G401 (cell line): ENCODE data around the gene RAB27A. TPM values are rescaled to one million over a fixed set of nuclear protein-coding genes. Genes with fewer than 3 reads are reported as not detected.

Experiments
- DNase-seq: peaks from one replicate; pipeline ENCODE4 v3.0.0-alpha.2; 2015; ENCODE audit warnings: low spot score
- in situ Hi-C: cut with HindIII; loops from 2 replicates; pipeline ENCODE4 v1.10.0; 2016; ENCODE audit warnings: low sequenced_read_pairs, mixed read lengths
- total RNA-seq: library from RNA; depleted of rRNA; stranded (reverse); fragments of >200 nt; shearing (Covaris generic); gene quantifications from 2 replicates; pipeline ENCODE4 v1.2.3, GENCODE V29; 2014; rRNA removed

Gene RAB27A
- total RNA-seq, 1 experiment from 2014 or later, result 7.3 TPM

DNA sequence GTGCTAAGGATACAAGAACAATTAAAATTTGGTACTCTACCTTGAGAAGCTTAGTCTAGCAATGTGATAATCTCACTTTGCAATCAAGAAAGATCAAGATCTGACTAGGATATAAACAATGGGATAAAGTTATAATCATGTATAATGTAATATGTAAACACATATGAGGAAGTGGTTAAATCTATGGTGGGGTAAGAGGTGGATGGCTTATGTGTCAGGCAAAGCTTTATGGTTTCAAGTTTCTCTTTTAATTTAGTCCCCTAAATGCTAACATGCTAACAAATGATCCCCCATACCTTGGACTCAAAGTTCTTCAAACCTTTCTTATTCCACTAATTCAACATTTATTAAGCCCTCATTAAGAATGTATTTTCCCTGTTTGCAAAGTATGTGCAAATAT lies 95.4 kb downstream of the RAB27A start:
- in situ Hi-C loops, result no loop called here
- DNase-seq, result no peak

DNA sequence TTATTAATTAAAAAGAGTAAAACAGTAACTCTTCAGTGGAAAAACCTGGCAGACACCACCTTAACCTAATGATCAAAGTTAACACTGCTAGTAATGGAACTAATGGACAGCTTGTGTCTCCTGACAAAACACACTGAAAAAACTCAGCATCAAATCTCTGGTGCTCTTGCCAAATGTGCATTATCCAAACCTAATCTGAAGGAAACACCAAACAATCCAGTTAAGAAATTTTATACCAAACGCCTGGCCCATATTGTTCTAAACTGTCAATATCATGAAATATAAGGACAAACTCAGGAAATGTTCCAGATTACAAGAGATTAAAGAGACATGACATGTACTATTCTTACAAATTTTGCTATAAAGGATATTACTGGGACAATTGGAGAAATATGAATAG lies 103.3 kb downstream of the RAB27A start:
- in situ Hi-C loops, result no loop called here
- peak; percentile 36 for DNase-seq

DNA sequence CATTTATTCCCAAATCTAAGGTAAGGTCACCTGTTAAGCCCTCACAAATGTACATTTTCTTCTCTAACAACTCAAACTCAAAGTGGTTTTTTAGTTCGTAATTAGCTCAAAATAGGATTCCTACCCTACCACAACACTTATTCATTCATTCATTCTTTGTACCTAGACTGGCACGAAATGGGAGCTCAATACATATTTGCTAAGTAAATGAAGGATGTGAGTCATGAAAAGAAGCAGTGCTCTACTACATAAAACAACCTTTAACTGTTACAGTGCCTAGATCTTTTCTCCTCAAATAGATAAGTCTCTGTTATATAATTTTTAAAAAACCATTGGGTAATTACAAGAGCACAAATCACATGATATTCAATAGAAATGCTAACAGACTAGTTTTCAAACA lies 105.9 kb downstream of the RAB27A start:
- in situ Hi-C loops, result no loop called here
- no peak for DNase-seq

DNA sequence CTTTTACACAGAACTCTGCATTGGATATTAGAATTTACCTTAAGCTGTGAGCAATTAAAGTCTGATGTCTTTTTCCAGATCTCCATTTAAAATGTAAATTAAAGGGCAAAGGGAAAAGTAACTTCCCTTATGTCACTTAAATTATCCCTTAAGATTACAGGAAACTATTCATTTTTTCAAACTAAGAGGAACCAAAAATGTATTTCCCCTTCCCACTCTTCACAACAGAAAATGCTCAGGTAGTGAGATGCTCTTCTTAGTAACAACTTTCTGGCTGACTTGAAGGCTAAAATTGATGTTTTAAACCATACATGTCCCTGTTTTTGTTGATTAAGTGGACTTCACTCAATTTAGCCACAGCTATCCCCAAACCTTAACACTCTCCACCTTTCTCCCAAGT lies 110.5 kb downstream of the RAB27A start:
- DNase-seq, result no peak
- in situ Hi-C loops, result no loop called here

DNA sequence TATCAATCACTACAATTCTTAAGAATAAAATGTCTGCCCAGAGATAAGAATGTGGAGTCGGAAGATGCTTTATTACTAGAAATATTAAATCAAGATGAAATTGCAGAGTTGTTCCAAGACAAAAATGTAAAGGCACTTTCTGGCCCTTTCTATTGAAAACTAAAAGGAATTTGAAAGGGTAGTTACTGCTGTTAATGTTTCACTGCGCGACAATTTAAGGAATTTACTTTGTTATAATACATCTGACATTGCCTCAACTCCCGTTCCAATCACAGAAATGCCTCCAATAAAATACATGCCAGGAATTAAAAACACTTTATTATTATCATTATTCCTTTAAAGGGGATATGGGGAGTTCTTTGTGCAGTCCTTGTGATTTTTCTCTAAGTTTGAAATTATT lies 119.3 kb downstream of the RAB27A start:
- no peak for DNase-seq
- in situ Hi-C loops, result no loop called here

DNA sequence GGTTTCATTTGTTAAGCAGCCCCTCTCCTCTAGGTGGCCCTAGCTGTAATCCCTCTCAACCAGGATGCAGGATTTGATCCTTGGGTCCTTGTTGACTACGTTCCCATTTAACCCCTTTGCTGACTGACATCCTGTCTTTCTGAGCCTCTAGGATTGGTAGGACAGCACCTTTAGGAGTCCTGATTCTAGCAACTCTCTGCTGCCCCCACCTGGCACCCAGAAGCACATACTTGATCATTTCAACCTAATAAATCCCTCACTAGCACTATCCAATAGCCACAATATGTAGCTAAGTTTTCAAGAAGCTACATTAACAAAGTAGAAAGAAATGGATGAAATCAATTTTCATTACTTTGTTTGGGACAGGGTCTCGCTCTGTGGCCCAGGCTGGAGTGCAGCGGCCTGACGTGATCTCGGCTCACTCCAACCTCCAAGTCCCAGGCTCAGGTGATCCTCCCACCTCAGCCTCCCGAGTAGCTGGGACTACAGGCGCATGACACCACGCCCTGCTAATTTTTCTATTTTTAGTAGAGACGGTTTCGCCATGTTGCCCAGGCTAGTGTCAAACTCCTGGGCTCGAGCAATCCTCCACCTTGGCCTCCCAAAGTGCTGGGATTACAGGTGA lies 121.2 kb downstream of the RAB27A start:
- peak; percentile 86 for DNase-seq
- in situ Hi-C loops, result no loop called here

DNA sequence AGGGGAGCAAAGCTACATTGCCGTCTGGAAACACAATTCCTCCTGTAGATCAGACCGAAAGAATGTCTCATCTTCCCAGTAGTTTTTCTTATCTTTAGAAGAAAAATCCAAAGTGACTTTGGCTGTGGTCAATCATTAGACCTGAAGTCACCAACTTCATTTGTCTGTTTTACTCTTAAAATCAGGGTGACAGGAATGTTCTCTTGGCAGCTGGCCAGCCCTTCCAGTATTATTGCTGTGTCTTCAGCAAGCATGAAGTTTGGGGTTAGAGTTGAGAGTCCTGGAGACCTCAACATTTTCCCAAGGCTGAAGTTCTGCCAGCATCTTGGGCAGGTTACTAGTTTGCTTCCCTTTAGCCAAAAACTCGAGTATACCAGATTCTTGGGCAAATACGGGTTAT lies 125.3 kb downstream of the RAB27A start:
- no peak for DNase-seq
- in situ Hi-C loops, result no loop called here

Other genes starting within 250 kb of the RAB27A start
- 136 and 152 TPM in 2 replicates for gene RSL24D1, start 92.9 kb downstream of the RAB27A start, total RNA-seq
- gene PIGBOS1, start 29.3 kb upstream of the RAB27A start, total RNA-seq, result 13.5 and 14.9 TPM in 2 replicates
- gene PIGB, start 29.4 kb upstream of the RAB27A start, total RNA-seq, result 4.3 and 9.0 TPM in 2 replicates
- gene CCPG1, start 118.5 kb upstream of the RAB27A start, total RNA-seq, result 16.5 and 22.3 TPM in 2 replicates
- 5.8 and 10.9 TPM in 2 replicates for gene PIERCE2, start 118.7 kb upstream of the RAB27A start, total RNA-seq
- 3.6 and 6.6 TPM in 2 replicates for gene DNAAF4, start 218.4 kb upstream of the RAB27A start, total RNA-seq